ENCODE data around the gene KCNH5.
"Not testable (repeated sequence)": the region's sequence is repeated elsewhere in the genome, so short reads cannot be mapped to it uniquely, and the experiment has no call there.

GRCh38 chr14:62781328-62781727 lies 263.9 kb downstream of the KCNH5 start:
- TF ChIP-seq SMC3 (IDR thresholded peaks at IDR 0.05); NFE2L2 (conservative IDR thresholded peaks at IDR 0.05; ENCODE audit: low read length); BHLHE40 (IDR thresholded peaks at IDR 0.05; ENCODE audit: low read depth, low read length); POLR2A (IDR thresholded peaks at IDR 0.05; ENCODE audit: low read length); MAFK (IDR thresholded peaks at IDR 0.05; ENCODE audit: partially characterized antibody); CHD2 (IDR thresholded peaks at IDR 0.05; ENCODE audit: low read length, partially characterized antibody); EP300 (IDR thresholded peaks at IDR 0.05): not testable (repeated sequence)
- TF ChIP-seq, protein P1, sequence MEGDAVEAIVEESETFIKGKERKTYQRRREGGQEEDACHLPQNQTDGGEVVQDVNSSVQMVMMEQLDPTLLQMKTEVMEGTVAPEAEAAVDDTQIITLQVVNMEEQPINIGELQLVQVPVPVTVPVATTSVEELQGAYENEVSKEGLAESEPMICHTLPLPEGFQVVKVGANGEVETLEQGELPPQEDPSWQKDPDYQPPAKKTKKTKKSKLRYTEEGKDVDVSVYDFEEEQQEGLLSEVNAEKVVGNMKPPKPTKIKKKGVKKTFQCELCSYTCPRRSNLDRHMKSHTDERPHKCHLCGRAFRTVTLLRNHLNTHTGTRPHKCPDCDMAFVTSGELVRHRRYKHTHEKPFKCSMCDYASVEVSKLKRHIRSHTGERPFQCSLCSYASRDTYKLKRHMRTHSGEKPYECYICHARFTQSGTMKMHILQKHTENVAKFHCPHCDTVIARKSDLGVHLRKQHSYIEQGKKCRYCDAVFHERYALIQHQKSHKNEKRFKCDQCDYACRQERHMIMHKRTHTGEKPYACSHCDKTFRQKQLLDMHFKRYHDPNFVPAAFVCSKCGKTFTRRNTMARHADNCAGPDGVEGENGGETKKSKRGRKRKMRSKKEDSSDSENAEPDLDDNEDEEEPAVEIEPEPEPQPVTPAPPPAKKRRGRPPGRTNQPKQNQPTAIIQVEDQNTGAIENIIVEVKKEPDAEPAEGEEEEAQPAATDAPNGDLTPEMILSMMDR (IDR thresholded peaks at IDR 0.05), result not testable (repeated sequence)

Data from A549 (cell line).